ENCODE results near the gene CRELD1. TPM values are rescaled to one million over a fixed set of nuclear protein-coding genes. Genes with fewer than 3 reads are reported as not detected.

The CRELD1 gene
- total and polyA plus RNA-seq, 2 of the 4 experiments (the other 2 are of a cell fraction), result 8.6 to 25.7 TPM

GRCh38 chr3:9942934-9943690, 9.5 kb downstream of the CRELD1 start:
- H3K79me1 ChIP-seq (ENCODE audit: low read depth in 1 of 2, low read length in 2 of 2), result no peaks in the 10 kb centered on the region
- no peak overlapping the region for H4K5ac ChIP-seq (ENCODE audit: low read depth, low read length)
- H3K27me3 ChIP-seq (ENCODE audit: control insufficient read depth, insufficient read depth, low read length), result no peaks in the 10 kb centered on the region
- in situ Hi-C loops (cut with MboI; ENCODE audit: low sequenced_read_pairs) (no loop called here), intact Hi-C loops (cut with micrococcal nuclease) (no loop called here), dilution Hi-C loops (cut with HindIII; ENCODE audit: low sequenced_read_pairs, unreplicated experiment) (no loop called here)
- no peak overlapping the region for H3K23ac ChIP-seq (ENCODE audit: low read depth, low read length)
- H3K36me3 ChIP-seq (ENCODE audit: control insufficient read depth, insufficient read depth, low read length), result peaks cover 7% of the 10 kb centered on the region; the same call in 1 of the 2 replicates
- H4K91ac ChIP-seq (ENCODE audit: insufficient read depth, low read depth, low read length), result no peak overlapping the region
- no peak overlapping the region for H3K4me3 ChIP-seq (ENCODE audit: insufficient read depth, low read depth, low read length)
- no peaks in the 10 kb centered on the region; the same call in 1 of the 2 replicates for H4K20me1 ChIP-seq (ENCODE audit: insufficient read depth, low read length)
- H3K4me1 ChIP-seq (ENCODE audit: control insufficient read depth, insufficient read depth, low read length), result peaks cover 7% of the 10 kb centered on the region; the same call in 1 of the 2 replicates
- DNase-seq (no peak), ATAC-seq (ENCODE audit: low read depth) (no peak)
- peaks cover 8% of the 10 kb centered on the region; the same call in 1 of the 2 replicates for H3K9me1 ChIP-seq (ENCODE audit: insufficient read depth, low read length)
- H3K9ac ChIP-seq (ENCODE audit: low read depth, low read length), result no peak overlapping the region
- no peak overlapping the region for H3K18ac ChIP-seq (ENCODE audit: low read depth, low read length)
- no peak overlapping the region for H3K14ac ChIP-seq (replicated peaks; ENCODE audit: low read depth, low read length)
- H3K56ac ChIP-seq (ENCODE audit: extremely low read depth, insufficient read depth, low read length), result no peak overlapping the region
- H2AK9ac ChIP-seq (replicated peaks; ENCODE audit: low read depth, low read length, poor library complexity), result no peak overlapping the region
- H2BK5ac ChIP-seq (ENCODE audit: low read depth, low read length, poor library complexity, severe bottlenecking), result no peak overlapping the region
- no peak overlapping the region for H2AFZ ChIP-seq (replicated peaks; ENCODE audit: low read length, poor library complexity)
- no TSS peak for BruUV-seq (replicated peaks)
- no peak overlapping the region for H2BK120ac ChIP-seq (ENCODE audit: low read depth, low read length)
- CTCF ChIA-PET, result no interaction called here
- POLR2A ChIA-PET (ENCODE audit: unreplicated experiment), result no interaction called here
- H3K27ac ChIP-seq (ENCODE audit: insufficient read depth, low read length), result no peak overlapping the region
- H2BK20ac ChIP-seq (ENCODE audit: low read depth, low read length), result no peak overlapping the region
- 85% methylated on average over 4 of the region's 11 CpGs; no CpG with 5 or more reads in 1 of the 2 experiments for WGBS, 2 experiments (ENCODE audit: extremely low coverage in 2 of 2, insufficient read length in 1 of 2)
- no peak overlapping the region for H3K4me2 ChIP-seq (ENCODE audit: low read depth, low read length)
- no peak overlapping the region for H4K8ac ChIP-seq (ENCODE audit: low read depth in 2 of 2, low read length in 2 of 2)
- TF ChIP-seq CTCF (conservative IDR thresholded peaks at IDR 0.05; ENCODE audit: low read depth, low read length), result no peak
- no peak for TF ChIP-seq BHLHE40 (IDR thresholded peaks at IDR 0.05; ENCODE audit: low read depth, low read length)
- TF ChIP-seq POLR2A (IDR thresholded peaks at IDR 0.05; ENCODE audit: low read depth, low read length), result no peak
- no peak for TF ChIP-seq RFX5 (IDR thresholded peaks at IDR 0.05; ENCODE audit: low read depth, low read length)
- TF ChIP-seq CEBPB (IDR thresholded peaks at IDR 0.05; ENCODE audit: low read depth, low read length), result no peak
- TF ChIP-seq CHD1 (IDR thresholded peaks at IDR 0.05; ENCODE audit: low read depth, low read length), result no peak
- no peak for TF ChIP-seq MAZ (IDR thresholded peaks at IDR 0.05; ENCODE audit: borderline replicate concordance, low read depth, low read length)
- TF ChIP-seq SMC3 (IDR thresholded peaks at IDR 0.05; ENCODE audit: low read depth, low read length), result no peak
- no peak for TF ChIP-seq NFE2L2 (IDR thresholded peaks at IDR 0.05; ENCODE audit: low read depth, low read length)
- H3K4ac ChIP-seq (ENCODE audit: low read depth, low read length), result no peak overlapping the region
- H3K9me3 ChIP-seq (ENCODE audit: control insufficient read depth, insufficient read depth, low read length), result no peaks in the 10 kb centered on the region
- H2AK5ac ChIP-seq (ENCODE audit: low read depth, low read length), result no peak overlapping the region
- no peak overlapping the region for H2BK15ac ChIP-seq (ENCODE audit: low read depth, low read length)

All from IMR-90 (cell line).